IMR-90 (cell line): ENCODE data around the gene ITM2B. TPM values are rescaled to one million over a fixed set of nuclear protein-coding genes. Genes with fewer than 3 reads are reported as not detected.

Experiments used
- ATAC-seq: fragments of 200-7000 bp; cut with Tn5 transposase; 2 replicates; pipeline ENCODE4 v1.9.1; 2020; ENCODE audit warnings: low read depth, mild to moderate bottlenecking, moderate library complexity
- BruUV-seq: library from RNA; stranded (reverse); fragments of 400-500 nt; replicated peaks from 2 replicates; lab custom pipeline; 2021; lab: Mats Ljungman, UMichigan
- CTCF ChIA-PET: fragments of 300-600 bp; formaldehyde crosslinking; extraction: SDS; loops from one replicate; lab custom pipeline; 2021; ENCODE audit warnings: antibody characterized with exemption; lab: Yijun Ruan, JAX
- POLR2A ChIA-PET: fragments of 300-600 bp; sonication (Branson Sonifier 250); formaldehyde crosslinking; loops from one replicate; lab custom pipeline; 2022; ENCODE audit warnings: antibody characterized with exemption; ENCODE audit not compliant: unreplicated experiment; lab: Charles Lee
- DNase-seq: peaks from one replicate; pipeline ENCODE4 v3.0.0; 2013
- H2AFZ ChIP-seq: replicated peaks from 2 replicates; pipeline ENCODE3; 2013; ENCODE audit warnings: low read length, mild to moderate bottlenecking; ENCODE audit not compliant: poor library complexity
- H2AK5ac ChIP-seq: 2 replicates; pipeline ENCODE4 v1.6.1; 2013; ENCODE audit warnings: low read depth, low read length, inconsistent platforms
- H2AK9ac ChIP-seq: replicated peaks from 2 replicates; pipeline ENCODE3; 2013; ENCODE audit warnings: mild to moderate bottlenecking, low read depth, low read length, moderate library complexity; ENCODE audit not compliant: poor library complexity
- H2BK120ac ChIP-seq: 2 replicates; pipeline ENCODE4 v1.6.1; 2013; ENCODE audit warnings: low read depth, low read length, inconsistent platforms
- H2BK15ac ChIP-seq: 3 replicates; pipeline ENCODE4 v1.6.1; 2013; ENCODE audit warnings: low read depth, low read length, inconsistent platforms
- H2BK20ac ChIP-seq: 2 replicates; pipeline ENCODE4 v1.6.1; 2013; ENCODE audit warnings: low read depth, mild to moderate bottlenecking, inconsistent platforms, low read length, moderate library complexity
- H2BK5ac ChIP-seq: 2 replicates; pipeline ENCODE4 v1.6.1; 2013; ENCODE audit warnings: mild to moderate bottlenecking, low read depth, low read length, inconsistent platforms; ENCODE audit not compliant: poor library complexity, severe bottlenecking
- H3K14ac ChIP-seq: replicated peaks from 2 replicates; pipeline ENCODE4 v1.6.1; 2013; ENCODE audit warnings: low read depth, low read length, inconsistent platforms
- H3K18ac ChIP-seq: 2 replicates; pipeline ENCODE4 v1.6.1; 2013; ENCODE audit warnings: low read depth, low read length, control low read depth
- H3K23ac ChIP-seq: 2 replicates; pipeline ENCODE4 v1.6.1; 2013; ENCODE audit warnings: low read depth, low read length, inconsistent platforms
- H3K27ac ChIP-seq: 2 replicates; pipeline ENCODE4 v1.5.1; 2013; ENCODE audit warnings: mild to moderate bottlenecking, control low read depth, low read length; ENCODE audit not compliant: insufficient read depth
- H3K27me3 ChIP-seq: 2 replicates; pipeline ENCODE4 v1.6.1; 2013; ENCODE audit warnings: low read length; ENCODE audit not compliant: control insufficient read depth, insufficient read depth
- H3K36me3 ChIP-seq: 2 replicates; pipeline ENCODE4 v1.6.1; 2013; ENCODE audit warnings: low read length, mixed read lengths; ENCODE audit not compliant: control insufficient read depth, insufficient read depth
- H3K4ac ChIP-seq: 2 replicates; pipeline ENCODE4 v1.6.1; 2013; ENCODE audit warnings: low read depth, low read length, inconsistent platforms
- H3K4me1 ChIP-seq: 2 replicates; pipeline ENCODE4 v1.6.1; 2013; ENCODE audit warnings: low read length, mixed read lengths; ENCODE audit not compliant: control insufficient read depth, insufficient read depth
- H3K4me2 ChIP-seq: 2 replicates; pipeline ENCODE4 v1.6.1; 2013; ENCODE audit warnings: low read depth, mild to moderate bottlenecking, control low read depth, low read length, moderate library complexity
- H3K4me3 ChIP-seq: 2 replicates; pipeline ENCODE4 v1.5.1; 2013; ENCODE audit warnings: low read depth, mild to moderate bottlenecking, control low read depth, low read length, moderate library complexity; ENCODE audit not compliant: insufficient read depth
- H3K56ac ChIP-seq: 2 replicates; pipeline ENCODE4 v1.6.1; 2013; ENCODE audit warnings: low read length, inconsistent platforms; ENCODE audit not compliant: insufficient read depth; ENCODE audit errors: extremely low read depth
- H3K79me1 ChIP-seq, 2 experiments: 2 replicates each; pipeline ENCODE4 v1.6.1; 2013; ENCODE audit warnings: low read length in 2 of 2, inconsistent platforms in 1 of 2, low read depth in 1 of 2
- H3K9ac ChIP-seq: 2 replicates; pipeline ENCODE4 v1.6.1; 2013; ENCODE audit warnings: low read depth, low read length, control low read depth
- H3K9me1 ChIP-seq: 2 replicates; pipeline ENCODE4 v1.6.1; 2013; ENCODE audit warnings: low read length, inconsistent platforms; ENCODE audit not compliant: insufficient read depth
- H3K9me3 ChIP-seq: 2 replicates; pipeline ENCODE4 v1.6.1; 2013; ENCODE audit warnings: low read length; ENCODE audit not compliant: control insufficient read depth, insufficient read depth
- H4K20me1 ChIP-seq: 2 replicates; pipeline ENCODE4 v1.6.1; 2013; ENCODE audit warnings: low read length, inconsistent platforms; ENCODE audit not compliant: insufficient read depth
- H4K5ac ChIP-seq: 2 replicates; pipeline ENCODE4 v1.6.1; 2013; ENCODE audit warnings: mild to moderate bottlenecking, low read depth, low read length, control low read depth
- H4K8ac ChIP-seq, 2 experiments: 2 replicates each; pipeline ENCODE4 v1.6.1; 2013; ENCODE audit warnings: low read depth in 2 of 2, low read length in 2 of 2, control low read depth in 1 of 2, inconsistent platforms in 1 of 2
- H4K91ac ChIP-seq: 2 replicates; pipeline ENCODE4 v1.6.1; 2013; ENCODE audit warnings: low read depth, low read length, inconsistent platforms; ENCODE audit not compliant: insufficient read depth
- BHLHE40 ChIP-seq: fragments of 150-350 bp; IDR thresholded peaks from 2 replicates; pipeline ENCODE4 v1.6.1; 2016; ENCODE audit warnings: mild to moderate bottlenecking, low read depth, low read length
- CEBPB ChIP-seq: IDR thresholded peaks from 2 replicates; pipeline ENCODE4 v1.6.1; 2012; ENCODE audit warnings: low read depth, low read length, improper control_type of control experiment
- CHD1 ChIP-seq: IDR thresholded peaks from 2 replicates; pipeline ENCODE4 v1.6.1; 2012; ENCODE audit warnings: low read depth, low read length, improper control_type of control experiment
- CTCF ChIP-seq: conservative IDR thresholded peaks from 2 replicates; pipeline ENCODE4 v1.5.1; 2012; ENCODE audit warnings: mild to moderate bottlenecking, low read depth, low read length, improper control_type of control experiment
- ELK1 ChIP-seq: fragments of 150-350 bp; IDR thresholded peaks from 2 replicates; pipeline ENCODE4 v1.6.1; 2016; ENCODE audit warnings: low read depth, mild to moderate bottlenecking, low read length, moderate library complexity, borderline replicate concordance
- FOS ChIP-seq: fragments of 150-350 bp; IDR thresholded peaks from 2 replicates; pipeline ENCODE4 v1.6.1; 2016; ENCODE audit warnings: low read depth, low read length
- MAFK ChIP-seq: IDR thresholded peaks from 2 replicates; pipeline ENCODE4 v1.6.1; 2012; ENCODE audit warnings: low read depth, low read length, improper control_type of control experiment
- MAZ ChIP-seq: IDR thresholded peaks from 2 replicates; pipeline ENCODE4 v1.6.1; 2012; ENCODE audit warnings: low read depth, mild to moderate bottlenecking, low read length, improper control_type of control experiment, moderate library complexity, borderline replicate concordance
- MXI1 ChIP-seq: IDR thresholded peaks from 2 replicates; pipeline ENCODE4 v1.6.1; 2012; ENCODE audit warnings: low read depth, mild to moderate bottlenecking, low read length, moderate library complexity, borderline replicate concordance
- NFE2L2 ChIP-seq: fragments of 150-350 bp; IDR thresholded peaks from 2 replicates; pipeline ENCODE4 v1.6.1; 2016; ENCODE audit warnings: low read depth, mild to moderate bottlenecking, low read length
- RAD21 ChIP-seq: IDR thresholded peaks from 2 replicates; pipeline ENCODE4 v1.6.1; 2012; ENCODE audit warnings: low read length, improper control_type of control experiment
- RCOR1 ChIP-seq: IDR thresholded peaks from 2 replicates; pipeline ENCODE4 v1.6.1; 2012; ENCODE audit warnings: mild to moderate bottlenecking, low read length, improper control_type of control experiment; ENCODE audit not compliant: insufficient replicate concordance
- RFX5 ChIP-seq: IDR thresholded peaks from 2 replicates; pipeline ENCODE4 v1.8.0; 2012; ENCODE audit warnings: low read depth, mild to moderate bottlenecking, low read length, moderate library complexity
- SMC3 ChIP-seq: fragments of 150-350 bp; IDR thresholded peaks from 2 replicates; pipeline ENCODE4 v1.6.1; 2016; ENCODE audit warnings: low read depth, mild to moderate bottlenecking, antibody characterized with exemption, low read length, moderate library complexity
- USF2 ChIP-seq: fragments of 150-350 bp; IDR thresholded peaks from 2 replicates; pipeline ENCODE4 v1.6.1; 2017; ENCODE audit warnings: mild to moderate bottlenecking, antibody characterized with exemption, low read length, low read depth
- WGBS, 2 experiments: methylation state at CpG; one replicate each; pipeline versions ENCODE4 v1.1.5 to v1.1.7; 2013; ENCODE audit warnings: missing lambda C conversion rate in 2 of 2; ENCODE audit not compliant: insufficient read length in 1 of 2; ENCODE audit errors: extremely low coverage in 2 of 2; 5-methylcytosine and 5-hydroxymethylcytosine counted together
- dilution Hi-C: fragments of 300-500 bp; cut with HindIII; formaldehyde crosslinking; loops from one replicate; pipeline ENCODE4 v1.14.3; 2018; ENCODE audit warnings: low sequenced_read_pairs; ENCODE audit not compliant: unreplicated experiment
- in situ Hi-C: fragments of 300-500 bp; cut with MboI; formaldehyde crosslinking; loops from 3 replicates; pipeline ENCODE4 v1.14.3; 2019; ENCODE audit warnings: low sequenced_read_pairs, inconsistent platforms, mixed read lengths
- intact Hi-C: fragments of 100-400 bp; cut with micrococcal nuclease; formaldehyde crosslinking; loops from 2 replicates; pipeline ENCODE4 v1.10.0; 2022
- polyA plus RNA-seq, 3 experiments: library from polyadenylated mRNA; depleted of rRNA; stranded (reverse); fragments of >200 nt; gene quantifications; 2 replicates each; pipeline ENCODE4 v1.2.3, GENCODE V29; 2012; ENCODE audit warnings: low replicate concordance in 1 of 3
- total RNA-seq: library from RNA; depleted of rRNA; stranded (reverse); fragments of >200 nt; gene quantifications from 2 replicates; pipeline ENCODE4 v1.2.3, GENCODE V29; 2012

Gene ITM2B
- total and polyA plus RNA-seq, 2 of the 4 experiments (the other 2 are of a cell fraction), result 51.1 to 158 TPM

- peaks cover 8% of the 10 kb centered on the region; the same call in 1 of the 2 replicates for H3K9me3 ChIP-seq
These were observed 85.4 kb downstream of the ITM2B start for GRCh38 chr13:48318377-48318811.

More at GRCh38 chr13:48318377-48318811, 85.4 kb downstream of the ITM2B start:
- Histone ChIP-seq H3K4me2 (no peak overlapping the region), H4K8ac (no peak overlapping the region), H2BK120ac (no peak overlapping the region), H2AFZ (no peak overlapping the region), H3K27ac (no peak overlapping the region), H3K56ac (no peak overlapping the region), H2BK15ac (no peak overlapping the region), H3K36me3 (peaks cover 21% of the 10 kb centered on the region), H3K4me3 (no peak overlapping the region), H3K23ac (no peak overlapping the region), H3K79me1 (peaks cover 17 to 19% of the 10 kb centered on the region in 2 experiments), H3K18ac (no peak overlapping the region), H2BK5ac (no peak overlapping the region), H2AK5ac (no peak overlapping the region), H2BK20ac (no peak overlapping the region), H4K20me1 (no peaks in the 10 kb centered on the region), H3K9ac (no peak overlapping the region), H4K91ac (no peak overlapping the region), H4K5ac (no peak overlapping the region), H3K9me1 (no peaks in the 10 kb centered on the region), H3K4ac (no peak overlapping the region), H3K14ac (no peak overlapping the region), H3K27me3 (no peaks in the 10 kb centered on the region), H3K4me1 (no peaks in the 10 kb centered on the region), H2AK9ac (no peak overlapping the region)
- intact Hi-C loops, result no loop called here
- 84% methylated on average over 16 of the region's 28 CpGs; no CpG with 5 or more reads in 1 of the 2 experiments for WGBS, 2 experiments
- no peak for DNase-seq
- no peak for ATAC-seq
- in situ Hi-C loops, result no loop called here
- TF ChIP-seq MAZ (no peak), ELK1 (no peak), RAD21 (no peak), BHLHE40 (no peak), FOS (no peak), CHD1 (no peak), CTCF (no peak), SMC3 (no peak), MAFK (no peak), NFE2L2 (no peak), CEBPB (no peak), RCOR1 (no peak), MXI1 (no peak), RFX5 (no peak), USF2 (no peak)
- dilution Hi-C loops, result no loop called here
- ChIA-PET POLR2A (no interaction called here), CTCF (no interaction called here)
- no TSS peak for BruUV-seq
